HG03039 (cell line): Measurements from ENCODE around the gene ARVCF.

Experiments used
- ATAC-seq: cut with Tn5 transposase; IDR thresholded peaks from one replicate; pipeline ENCODE4 v1.9.1; 2021; ENCODE audit warnings: mild to moderate bottlenecking, moderate library complexity; ENCODE audit not compliant: unreplicated experiment

Gene ARVCF

DNA sequence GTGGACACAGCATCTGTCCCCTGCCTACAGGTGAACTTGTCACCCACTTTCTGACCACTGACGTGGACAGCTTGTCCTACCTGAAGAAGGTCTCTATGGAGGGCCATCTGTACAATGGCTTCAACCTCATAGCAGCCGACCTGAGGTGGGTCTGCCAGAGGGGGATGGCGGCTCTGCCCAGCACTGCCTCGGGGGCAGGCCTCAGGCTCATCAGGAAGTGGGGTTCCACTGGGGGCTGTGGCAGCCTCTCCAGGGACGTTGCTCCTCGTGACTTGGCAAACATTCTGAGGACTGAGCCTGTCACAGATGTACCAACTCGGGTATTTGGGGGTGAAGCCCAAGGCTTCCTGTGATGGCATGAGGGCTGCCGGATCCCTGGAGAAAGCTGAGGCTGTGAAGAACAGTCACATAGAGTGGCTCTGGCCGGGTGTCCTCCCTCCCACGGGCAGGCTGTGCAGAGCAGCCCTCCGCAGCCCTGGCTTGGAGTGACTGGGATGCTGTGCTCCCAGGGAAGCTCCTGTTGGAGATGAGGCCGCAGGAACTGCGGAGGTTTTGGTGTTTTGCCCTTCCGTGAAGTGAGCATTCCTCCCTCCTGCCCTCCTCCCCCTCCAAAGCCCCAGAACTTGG, 36.9 kb upstream of the ARVCF start:
- ATAC-seq: no peak

DNA sequence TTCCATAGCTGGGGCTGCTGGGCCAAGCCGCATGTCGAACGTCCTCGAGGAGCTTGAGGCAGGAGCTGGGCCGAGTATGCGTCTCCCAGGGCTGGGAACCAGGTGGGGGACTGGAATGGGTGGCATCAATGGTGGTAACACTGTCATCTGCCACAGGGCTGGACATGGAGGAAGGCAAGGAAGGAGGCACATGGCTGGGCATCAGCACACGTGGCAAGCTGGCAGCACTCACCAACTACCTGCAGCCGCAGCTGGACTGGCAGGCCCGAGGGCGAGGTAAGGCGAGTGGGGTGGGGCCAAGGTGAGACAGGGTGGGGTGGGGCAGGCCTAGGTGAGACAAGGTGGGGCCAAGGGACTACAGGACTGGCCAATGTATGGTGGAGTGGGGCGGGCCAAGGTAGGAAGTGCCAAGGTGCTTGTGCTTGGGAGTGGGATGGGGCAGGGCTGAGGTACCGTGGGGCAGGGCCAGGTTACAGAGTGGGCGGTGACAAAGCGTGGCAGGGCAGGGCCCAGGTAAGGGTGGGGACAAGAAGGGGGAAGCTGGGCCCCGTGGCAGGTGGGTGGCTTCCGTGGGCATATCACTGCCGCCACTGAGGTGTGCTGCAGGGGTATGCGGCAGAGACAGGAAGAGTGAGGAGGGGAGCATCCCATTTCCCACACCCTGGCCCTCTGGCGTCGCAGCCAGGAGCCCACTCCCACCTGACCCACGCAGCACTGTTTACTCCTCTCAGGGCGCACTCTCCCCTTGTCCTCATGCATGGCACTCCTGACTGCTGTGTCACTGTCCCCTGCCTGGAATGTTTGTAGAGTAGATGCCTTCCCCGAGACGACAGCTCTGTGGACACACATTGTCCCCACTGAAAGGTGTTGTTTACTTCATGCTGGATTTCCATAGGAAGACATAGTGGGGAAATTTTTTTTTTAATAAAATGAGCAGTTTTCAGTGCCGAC, 36.0 kb upstream of the ARVCF start:
- no peak for ATAC-seq

DNA sequence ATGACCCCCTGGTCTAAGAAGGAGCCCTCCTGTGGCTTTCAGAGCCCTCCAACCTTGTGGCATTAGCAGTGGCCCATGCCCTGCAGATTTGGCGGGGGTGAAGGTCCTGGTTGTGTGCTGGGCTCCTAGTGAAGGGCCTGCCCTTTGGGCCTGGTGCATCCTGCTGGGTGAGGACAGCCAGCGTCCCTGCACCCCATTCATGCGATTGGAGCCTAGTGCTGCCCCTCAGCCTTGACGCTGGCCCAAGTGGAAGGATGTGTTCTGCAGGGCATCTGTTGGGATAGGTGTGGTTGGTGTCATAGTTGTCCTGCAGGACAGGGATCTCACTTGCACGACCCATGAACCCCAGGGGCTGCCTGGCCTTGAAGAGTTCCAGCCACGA, 35.3 kb upstream of the ARVCF start:
- ATAC-seq: no peak

DNA sequence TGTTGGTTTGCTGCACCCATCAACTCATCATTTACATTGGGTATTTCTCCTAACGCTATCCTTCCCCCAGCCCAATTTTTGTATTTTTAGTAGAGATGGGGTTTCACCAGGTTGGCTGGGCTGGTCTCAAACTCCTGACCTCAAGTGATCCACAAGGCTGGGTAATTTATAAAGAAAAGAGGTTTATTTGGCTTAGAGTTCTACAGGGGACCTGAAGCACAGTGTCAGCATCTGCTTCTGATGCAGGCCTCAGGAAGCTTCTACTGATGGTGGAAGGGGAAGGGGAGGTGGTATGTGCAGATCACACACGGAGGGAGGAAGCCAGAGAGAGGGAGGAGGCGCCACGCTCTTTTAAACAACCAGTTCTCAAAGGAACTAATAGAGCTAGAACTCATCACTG, 30.1 kb upstream of the ARVCF start:
- no peak for ATAC-seq

DNA sequence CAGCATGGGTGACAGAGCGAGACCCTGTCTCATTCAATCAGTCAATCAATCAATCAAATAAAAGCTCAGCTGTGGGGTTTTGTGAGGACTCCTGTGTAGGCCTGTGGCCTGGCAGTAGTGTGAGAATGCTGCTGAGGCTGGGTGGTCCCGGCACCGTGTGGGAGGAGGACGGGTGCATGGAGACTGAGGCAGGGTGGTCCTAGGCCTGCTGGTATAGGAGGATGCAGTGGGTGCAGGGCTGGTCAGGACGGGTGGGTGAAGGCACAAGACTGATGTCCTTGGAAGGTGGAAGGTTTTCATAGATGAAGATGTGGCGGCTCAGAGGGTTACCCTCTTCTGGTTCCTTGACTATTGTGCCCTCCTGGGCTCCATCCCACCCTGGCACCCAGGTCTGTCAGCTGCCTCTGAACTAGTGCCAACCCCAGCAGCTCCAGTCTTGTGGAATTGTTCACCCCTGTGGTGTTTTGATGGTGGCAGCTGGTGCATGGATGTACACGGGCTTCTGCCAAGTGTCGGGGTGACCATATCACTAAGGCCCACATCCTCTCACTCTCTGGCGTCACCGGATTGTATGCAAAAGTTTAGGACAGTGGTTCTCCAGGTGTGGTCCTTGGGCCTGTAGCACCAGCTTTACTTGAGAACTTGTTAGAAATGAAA, 28.0 kb upstream of the ARVCF start:
- ATAC-seq: no peak

DNA sequence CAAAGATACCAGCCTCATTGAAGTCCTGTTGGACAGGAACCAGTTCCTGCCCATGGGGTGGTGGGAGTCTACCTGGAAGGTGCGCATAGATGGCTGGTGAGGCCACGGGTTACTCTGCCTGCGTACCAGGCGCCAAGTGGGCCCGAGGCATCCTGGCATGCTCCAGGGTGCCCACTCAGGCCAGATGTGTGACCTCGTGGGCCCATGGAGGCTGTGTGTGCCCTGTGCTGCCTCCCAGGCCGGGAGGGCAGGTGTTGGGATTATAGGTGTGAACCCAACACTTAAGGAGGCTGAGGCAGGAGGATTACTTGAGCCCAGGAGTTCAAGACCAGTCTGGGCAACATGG, 27.3 kb upstream of the ARVCF start:
- no peak for ATAC-seq

DNA sequence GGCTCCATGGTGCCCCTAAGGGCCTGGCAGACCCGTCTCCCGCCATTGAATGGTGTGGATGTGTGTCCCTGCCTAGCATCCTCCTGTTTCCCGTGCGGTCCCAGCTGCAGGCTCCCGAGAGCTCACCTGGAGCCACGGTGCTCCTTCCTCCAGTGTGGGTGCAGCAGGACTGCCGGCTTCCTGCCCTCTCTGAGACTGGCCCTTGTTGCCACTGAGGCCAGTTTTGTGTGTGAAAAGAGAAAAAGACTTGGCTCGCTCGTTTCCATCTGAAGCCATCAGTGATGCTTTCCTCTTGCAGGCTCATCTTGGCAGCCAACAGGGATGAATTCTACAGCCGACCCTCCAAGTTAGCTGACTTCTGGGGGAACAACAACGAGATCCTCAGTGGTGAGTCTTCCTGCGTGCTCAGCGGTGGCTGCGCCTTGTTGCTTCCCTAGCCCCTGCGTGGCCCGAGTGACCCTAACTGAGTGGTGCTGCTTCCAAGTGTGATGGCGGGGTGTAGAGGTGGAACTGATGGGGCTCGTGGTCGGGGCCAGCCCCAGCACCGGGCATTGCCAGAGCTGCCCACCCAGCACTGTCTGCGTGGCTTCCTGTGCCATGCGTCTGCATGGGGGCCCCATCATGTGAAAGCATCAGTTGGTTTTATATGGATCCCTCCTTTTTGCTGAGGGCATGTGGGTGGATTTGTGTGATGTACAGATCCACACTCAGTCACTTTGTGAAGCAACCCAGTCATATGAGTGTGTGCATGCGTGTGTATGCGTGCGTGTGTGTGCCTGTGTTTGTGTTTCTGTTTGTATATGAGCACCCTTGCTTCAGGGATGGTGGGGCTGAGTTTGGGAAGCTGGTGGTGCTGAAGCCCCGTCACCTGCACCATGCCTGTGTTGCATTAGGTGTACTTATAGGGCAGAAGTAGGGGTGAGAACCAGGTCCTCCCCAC, 26.7 kb upstream of the ARVCF start:
- no peak for ATAC-seq

DNA sequence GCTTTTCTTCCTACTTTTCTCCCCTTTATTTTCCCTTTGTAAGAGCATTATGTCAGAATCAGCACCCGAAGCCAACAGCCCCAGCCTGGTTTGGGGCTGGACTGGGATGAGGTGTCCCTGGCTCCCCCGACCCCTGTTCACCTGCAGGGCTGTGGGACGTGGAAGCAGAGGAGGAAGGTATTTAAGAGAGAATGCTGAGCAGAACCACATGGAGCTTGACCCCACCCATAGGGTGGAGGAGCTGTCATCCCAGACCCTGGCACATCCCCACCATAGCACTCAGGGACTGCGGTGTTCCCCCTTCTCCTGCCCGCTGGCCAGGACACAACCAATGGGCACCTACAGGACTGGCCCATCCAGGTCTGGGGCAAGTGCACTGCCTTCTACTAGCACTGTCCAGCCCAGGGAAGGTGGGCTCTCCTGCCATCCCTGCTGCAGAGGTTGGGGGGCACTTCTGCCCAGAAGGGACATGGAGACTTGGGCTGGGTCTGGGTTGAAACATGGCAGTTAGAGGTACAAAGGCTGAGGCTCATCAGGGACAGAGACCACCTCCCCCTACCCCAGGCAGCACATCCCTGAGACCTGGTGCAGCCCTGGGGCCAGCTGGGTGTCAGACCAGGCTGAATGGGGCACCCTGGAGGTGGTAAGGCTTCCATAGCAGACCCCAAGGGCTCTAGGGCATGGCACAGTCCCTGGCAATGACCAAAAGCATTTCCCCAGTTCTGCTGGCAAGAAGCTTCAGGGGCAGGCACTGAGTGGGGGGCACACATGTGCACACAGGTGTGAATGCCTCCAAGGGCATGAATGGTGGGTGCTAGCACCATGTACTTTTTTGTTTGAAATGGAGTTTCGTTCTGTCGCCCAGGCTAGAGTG, 23.9 kb upstream of the ARVCF start:
- ATAC-seq: no peak

DNA sequence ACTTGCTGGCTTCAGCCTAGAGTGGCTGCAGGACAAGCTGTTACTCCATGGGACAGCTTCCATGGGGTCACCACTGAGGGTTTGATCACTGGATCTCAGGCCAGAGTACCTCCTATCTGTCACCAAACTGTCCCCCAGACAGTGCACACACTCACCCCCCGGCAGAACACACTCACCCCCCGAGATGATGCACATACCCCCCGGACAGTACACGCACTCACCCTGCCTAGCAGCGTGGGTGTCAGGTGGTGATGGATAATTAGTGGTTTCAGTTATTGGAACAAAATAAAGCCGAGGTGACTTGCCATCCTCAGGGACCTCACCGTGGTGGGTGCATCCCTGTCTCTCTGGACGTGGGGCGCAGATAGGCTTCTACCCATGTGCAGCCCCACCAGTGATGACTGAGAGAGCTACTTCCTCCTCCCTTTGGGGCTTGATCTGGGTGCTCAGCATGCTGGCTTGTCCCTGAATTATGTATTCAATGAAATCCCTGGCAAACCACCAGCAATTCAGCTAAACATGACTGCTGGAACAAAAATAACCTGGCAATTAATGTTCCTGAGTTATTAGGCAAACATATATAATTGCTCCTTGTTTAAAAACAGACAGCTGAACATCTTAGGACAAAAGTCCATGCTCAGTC, 23.2 kb upstream of the ARVCF start:
- ATAC-seq: no peak

DNA sequence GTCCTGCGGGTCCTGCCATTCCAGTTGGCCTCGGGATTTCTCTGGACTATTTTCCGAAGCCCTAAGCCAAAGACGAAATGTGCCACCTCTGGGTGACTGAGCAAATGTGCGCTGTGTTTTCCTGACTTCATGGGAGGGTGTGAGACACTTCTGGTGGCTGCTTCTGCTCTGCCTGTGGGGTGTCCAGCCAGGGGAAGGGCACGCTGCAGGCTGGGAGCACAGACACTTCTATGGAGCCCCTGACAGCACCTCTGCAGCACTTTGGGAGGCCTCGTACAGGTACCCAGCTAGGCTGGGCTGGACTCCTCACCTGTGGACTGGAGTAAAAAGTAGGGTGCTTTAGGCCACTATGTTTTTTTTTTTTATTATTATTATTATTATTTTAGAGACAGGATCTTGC, 22.0 kb upstream of the ARVCF start:
- ATAC-seq: no peak

DNA sequence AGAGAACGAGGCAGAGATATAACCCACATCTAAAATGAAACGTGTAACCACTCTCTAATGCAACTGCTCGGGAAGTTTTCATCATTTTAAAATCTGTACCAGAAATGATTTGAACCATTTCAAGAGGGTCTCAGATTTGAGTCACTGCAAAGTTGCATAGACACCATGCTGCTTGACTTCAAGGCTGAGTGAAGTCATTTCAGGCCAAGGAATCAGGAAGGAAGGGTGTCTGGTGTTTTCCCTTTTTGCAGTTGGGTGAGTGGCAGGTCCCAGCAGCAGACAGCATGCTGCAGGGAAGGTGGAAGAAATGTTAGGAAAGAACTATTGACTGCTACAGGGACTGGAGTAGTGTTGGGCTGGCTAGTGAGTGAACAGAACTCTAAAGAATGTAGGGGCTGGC, 20.8 kb upstream of the ARVCF start:
- no peak for ATAC-seq

DNA sequence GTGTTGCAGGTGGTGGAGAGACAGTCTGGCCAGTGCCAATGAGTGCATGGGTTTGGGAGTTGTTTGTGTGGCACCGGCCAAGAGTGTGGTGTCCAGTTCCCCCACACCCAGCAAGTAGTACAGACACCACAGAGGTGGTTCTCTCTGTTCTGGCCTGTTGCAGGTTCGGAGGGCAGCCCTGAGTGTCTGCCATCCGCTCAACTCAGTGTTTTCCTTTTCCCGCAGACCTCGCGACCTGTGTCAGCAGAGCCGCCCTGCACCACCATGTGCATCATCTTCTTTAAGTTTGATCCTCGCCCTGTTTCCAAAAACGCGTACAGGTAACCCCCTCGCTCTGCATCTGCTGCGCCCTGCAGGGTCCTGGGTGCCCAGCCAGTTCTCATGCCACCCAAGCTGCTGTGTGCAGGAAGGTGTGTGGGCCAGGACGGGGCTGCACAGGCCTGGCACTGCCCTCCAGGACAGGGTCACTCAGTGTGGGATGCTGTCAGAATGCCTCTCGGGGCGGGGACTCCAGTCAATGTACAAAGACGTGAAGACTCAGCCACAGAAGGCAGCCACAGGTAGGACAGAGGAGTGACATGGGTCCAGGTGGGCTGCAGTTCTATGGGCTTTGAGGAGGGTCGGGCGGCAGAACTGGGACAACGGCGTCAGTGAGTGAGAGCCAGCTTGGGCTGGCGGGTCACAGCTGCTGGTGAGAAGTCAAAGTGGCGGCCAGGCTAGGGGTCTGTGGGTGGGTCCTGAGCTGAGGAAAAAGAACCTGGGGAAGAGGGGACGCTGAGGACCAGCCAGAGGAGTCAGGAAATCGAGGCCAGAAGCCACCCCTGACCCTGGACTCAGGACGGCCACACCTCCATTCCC, 20.1 kb upstream of the ARVCF start:
- no peak for ATAC-seq

DNA sequence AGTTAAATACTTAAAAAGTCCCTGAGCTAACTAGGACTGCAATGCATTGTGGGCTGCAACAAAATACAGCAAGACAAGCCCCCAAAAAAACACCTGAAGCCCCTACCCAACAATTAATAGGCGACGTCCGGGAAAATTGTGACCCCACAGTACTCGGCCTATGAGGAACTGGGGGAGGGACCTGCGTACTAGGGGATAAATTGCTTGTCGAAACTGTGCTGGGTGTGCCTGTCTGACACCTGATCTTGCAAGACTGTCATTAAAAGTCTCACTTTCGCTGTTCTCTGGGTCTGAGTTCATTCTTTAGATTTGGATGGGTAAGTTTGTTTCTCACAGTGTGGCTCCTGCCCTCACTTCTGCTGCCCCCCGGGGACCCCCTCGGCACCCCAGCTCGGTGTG, 19.5 kb upstream of the ARVCF start:
- ATAC-seq: no peak

DNA sequence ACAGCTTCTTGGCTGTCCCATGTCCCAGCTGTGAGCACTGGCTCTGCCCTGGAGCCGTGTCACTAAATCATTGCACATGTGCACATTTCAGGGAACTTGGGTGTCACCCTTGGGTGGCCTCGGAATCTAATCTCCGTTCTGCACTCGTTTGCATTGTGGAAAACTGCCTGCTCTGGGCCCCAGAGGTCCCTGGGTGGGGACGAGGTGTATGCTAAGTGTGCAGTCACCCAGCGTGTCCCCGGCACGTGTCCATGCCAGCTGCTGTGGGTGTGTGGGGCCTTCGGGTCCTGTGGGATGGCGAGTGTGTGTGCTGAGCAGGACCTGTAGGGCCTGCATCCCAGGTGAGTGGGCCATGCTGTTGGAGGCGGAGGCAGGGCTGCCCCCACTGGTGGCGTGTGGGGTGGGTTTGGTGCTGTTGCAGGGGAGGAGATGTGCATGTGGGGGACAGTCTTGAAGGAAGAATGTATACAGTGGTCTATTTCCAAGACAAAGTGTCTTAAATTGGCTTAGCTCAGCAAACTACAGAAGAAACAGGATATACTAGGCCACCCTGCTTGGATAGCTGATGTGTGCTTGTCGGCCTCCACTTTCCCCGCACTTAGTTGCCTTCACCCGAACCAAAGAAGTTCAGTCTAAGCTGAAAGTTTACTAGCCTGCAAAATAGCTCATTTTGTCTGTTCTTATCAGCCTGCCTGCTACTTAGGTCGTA, 18.9 kb upstream of the ARVCF start:
- no peak for ATAC-seq

DNA sequence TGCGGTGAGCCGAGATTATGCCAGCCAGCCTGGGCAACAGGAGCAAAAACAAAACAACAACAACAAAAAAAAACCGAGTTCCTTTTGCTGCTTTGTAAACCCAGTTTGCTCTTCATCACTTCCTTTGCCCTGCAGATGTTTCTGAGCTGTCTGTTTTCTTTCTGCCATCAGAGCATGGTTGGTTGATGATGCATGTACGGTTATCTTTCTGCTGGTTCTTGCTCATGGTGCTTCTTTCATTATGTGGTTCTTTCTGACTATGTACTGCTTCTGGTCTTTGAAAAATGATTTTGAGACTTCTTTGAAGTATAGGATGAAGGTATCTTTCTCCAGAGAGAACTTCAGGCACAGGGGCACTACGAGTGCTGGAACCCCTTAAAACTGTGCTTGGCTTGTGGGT, 17.5 kb upstream of the ARVCF start:
- ATAC-seq: no peak

DNA sequence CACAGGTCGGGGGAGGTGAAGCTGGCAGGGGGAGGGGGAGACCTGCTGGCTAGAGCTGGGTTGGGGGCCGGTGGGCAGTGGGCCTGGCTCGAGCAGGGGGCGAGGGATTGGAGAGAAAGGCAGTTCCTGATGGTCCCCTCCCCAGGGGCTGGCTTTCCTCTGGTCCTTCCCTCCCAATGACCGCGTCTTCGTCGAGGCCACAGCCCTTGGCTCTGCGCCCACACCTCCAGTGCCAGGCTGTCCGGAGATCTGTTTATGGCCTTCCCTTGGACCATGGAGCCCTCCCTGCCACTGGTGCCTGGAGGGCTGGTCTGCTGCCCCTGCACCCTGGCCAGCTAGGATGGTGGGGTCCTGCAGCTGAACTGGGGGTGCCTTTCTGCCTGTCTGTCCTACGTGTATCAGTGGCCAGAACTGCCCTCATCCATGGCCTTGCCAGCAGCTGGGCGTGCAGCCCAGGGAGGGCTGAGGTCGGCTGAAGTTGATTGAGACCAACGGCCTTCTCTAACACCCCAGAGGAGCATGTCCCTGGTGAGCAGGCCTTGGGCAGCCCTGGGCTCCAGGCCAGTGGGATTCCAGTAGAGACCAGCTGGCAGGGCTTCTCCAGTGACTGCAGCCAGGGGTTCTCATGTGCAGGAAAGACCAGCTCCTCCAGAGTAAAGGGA, 16.6 kb upstream of the ARVCF start:
- no peak for ATAC-seq

DNA sequence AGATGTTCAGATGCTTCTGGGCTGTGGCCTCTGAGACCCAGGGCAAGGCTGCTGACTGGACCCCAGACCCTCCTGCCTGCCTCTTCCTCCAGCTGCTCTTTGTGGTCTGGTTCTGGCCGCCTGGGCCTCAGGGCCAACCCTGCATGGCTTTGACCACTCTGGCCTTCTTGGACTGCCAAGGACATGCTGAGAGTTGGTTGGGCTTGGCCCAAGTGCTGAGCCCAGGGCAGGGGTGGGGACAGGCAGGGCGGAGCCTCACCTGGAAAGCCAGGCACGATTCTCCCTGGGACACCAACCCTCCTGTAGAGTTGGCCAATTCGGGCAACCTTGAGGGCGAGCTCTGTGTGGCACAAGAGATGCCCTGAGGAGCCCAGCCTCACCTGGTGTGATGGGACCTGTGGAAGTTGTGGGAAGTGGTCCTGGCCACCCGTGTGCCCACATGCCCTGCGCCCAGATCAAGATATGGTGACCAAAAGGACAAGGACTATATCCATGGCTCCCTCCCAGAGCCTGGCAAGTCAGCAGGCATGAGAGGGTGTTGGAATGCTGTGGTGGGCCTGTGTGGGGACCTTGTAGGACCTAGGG, 15.9 kb upstream of the ARVCF start:
- ATAC-seq: no peak
